Measurements from ENCODE around the gene COL11A1.
"Not testable (repeated sequence)": the region's sequence is repeated elsewhere in the genome, so short reads cannot be mapped to it uniquely, and the experiment has no call there.

COL11A1 gene

DNA sequence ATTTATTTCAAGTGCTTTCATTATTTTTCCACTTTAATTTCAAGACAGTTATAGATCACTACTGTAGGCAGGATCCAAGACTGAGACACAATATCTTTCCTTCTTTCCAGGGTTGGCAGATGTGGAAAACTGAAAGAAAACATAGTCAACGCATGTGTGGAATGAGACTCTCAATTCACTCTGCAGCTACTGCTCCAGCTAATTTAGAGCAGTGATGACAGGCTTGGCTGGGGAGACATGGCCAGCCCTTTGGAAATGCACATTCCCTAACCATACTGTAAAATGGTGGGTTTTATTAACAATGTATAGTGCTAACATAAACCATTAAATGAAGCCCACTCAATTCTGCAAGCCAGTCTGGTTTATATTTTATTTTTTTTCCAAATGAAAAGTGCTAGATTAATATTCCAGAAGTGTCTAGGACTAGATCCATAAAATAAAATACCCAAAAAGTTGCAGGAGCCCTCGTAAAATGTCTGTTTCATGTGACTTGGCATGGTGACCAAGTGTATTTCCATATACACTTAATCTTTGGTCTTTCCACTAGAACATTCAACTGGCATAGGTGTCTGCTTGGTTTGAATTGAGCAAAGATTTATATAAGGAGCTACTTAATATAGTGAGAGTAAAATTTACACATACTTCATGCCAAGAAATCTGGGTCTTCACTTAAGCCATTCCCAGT lies 32.9 kb downstream of the COL11A1 start:
- no peak for DNase-seq

DNA sequence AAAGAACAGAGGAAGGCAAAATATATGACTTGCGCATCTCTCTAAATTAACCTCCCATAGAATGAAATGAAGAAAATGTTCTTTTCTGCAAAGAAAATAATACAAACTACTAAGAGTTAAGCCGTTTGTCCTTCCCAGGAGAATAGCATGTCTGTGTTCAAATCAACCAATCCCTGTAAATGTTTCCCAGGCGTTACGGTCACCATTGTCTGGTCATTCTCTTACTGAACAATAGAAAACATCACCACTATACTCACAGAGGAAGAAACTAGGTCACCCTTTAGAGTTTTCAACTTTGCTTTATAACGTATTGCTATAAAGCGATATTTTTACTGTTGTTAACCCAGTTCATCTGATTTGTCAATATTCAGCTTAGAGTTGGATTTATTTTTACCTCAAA lies 34.1 kb downstream of the COL11A1 start:
- DNase-seq = no peak

DNA sequence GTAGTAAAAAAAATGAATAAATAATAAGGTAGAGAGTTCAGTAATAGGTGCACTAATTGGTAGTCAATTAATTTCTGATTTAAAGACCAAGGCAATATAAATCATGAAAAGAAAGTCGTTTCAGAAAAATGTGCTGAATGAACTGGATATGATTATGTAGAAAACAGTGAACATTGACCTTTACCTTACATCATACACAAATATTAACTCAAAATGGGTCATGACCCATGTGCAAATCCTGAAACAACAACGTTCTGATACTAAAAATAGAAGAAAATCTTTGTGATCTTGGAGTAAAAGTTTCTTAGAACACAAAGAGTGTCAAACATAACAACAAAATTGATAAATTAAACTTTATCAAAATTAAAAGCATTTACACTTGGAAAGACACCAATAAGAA lies 39.1 kb downstream of the COL11A1 start:
- no peak for DNase-seq

DNA sequence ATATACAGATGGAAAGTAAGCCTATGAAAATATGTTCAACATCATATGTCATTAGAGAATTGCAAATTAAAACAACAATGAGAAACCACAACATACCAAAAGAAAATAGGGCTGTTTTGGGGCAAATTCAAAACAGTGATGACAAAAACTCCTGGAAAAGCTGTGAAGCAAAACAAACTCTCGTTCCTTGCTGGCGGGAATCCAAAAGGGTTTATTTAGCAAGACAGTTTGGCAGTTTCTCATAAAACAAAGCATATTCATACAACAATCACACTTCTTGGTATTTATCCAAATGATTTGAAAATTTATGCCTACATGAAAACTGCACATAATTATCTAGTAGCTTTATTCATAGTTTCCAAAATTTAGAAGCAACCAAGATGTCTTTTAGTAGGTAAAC lies 44.4 kb downstream of the COL11A1 start:
- no peak for DNase-seq

DNA sequence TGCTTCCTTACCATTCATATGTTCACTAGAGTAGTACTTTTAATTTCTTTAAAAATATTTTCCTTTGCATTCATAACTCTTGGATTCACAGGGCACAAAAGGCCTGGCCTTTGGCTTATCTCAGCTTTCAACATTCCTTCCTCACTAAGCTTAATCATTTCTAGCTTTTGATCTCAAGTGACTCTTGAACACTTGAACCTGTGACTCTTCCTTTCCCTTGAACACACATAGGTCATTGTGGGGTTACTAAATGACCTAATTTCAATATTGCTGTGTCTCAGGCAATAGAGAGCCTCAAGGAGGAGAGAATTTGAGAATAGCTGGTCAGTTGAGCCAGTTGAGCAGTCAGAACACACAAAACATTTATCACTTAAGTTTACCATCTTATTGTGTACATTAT lies 49.9 kb downstream of the COL11A1 start:
- no peak for DNase-seq

DNA sequence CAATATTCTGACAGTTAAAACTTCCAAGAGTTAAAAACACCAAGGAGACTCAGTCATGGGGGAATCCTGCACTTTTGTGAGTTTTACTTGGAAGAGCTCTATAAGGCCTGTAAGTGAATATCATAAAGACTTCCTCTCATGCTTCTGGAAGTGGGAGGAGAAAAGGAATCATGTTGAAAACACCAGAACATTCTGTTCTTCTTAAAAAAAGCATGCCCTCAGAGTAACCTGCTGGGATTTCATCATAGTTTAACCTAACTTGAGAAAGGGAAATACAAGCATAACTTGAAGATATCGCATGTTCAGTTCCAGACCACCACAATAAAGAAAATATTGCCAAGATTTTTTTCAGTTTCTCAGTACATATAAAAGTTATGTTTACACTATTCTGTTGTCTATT lies 51.9 kb downstream of the COL11A1 start:
- DNase-seq = no peak

DNA sequence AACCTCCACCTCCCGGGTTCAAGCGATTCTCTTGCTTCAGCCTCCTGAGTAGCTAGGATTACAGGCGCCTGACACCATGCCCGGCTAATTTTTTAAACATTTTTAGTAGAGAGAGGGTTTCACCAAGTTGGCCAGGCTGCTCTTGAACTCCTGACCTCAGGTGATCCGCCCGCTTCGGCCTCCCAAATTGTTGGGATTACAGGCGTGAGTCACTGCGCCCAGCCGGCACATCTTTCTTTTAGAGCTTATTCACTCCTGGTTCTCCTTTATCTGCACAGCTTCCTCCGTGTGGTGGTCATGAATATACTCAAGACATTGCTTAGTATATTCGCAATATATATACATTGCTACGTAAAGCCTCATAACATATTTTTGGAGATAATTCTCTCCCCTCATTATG lies 80.2 kb downstream of the COL11A1 start:
- DNase-seq = not testable (repeated sequence)

DNA sequence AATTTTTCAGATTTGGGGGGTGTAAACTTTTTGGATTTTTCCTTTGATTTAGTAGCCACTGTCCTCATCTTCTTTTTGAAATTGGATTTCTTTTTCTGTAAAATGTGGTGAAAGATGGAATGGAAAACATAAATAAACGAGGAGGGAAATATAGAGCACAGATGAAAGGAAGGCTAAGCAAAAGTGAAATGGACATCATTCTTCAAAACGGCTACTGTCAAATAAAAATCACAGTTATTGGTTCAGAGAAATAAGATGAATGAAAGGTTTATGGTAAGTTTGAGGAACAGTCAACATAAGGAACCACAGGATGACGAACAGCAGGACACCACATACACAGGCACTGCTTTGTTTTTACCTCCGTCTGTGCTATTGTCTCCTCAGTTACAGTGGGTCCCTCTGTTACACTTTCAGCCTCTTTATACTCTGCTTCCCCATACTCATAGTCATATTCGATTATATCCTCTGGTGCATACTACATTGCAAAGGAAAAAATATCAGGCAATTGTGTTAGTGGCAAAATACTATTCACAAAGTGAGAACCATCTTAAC lies 82.4 kb downstream of the COL11A1 start:
- no peak for DNase-seq

DNA sequence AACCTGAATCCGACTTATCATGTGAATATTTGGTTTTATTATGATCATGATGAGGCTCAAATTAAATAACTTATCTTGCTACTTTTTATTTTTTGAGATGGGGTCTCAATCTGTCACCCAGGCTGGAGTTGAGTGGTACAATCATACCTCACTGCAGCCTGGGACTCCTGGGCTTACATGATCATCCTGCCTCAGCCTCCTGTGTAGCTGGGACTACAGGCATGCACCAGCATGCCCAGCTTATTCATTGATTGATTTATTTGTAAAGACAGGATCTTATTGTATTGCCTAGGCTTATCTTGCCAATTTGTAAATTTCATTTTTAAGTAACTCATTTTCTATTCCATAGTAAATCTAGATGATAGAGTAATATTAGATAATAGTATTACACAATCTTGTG lies 84.3 kb downstream of the COL11A1 start:
- no peak for DNase-seq

DNA sequence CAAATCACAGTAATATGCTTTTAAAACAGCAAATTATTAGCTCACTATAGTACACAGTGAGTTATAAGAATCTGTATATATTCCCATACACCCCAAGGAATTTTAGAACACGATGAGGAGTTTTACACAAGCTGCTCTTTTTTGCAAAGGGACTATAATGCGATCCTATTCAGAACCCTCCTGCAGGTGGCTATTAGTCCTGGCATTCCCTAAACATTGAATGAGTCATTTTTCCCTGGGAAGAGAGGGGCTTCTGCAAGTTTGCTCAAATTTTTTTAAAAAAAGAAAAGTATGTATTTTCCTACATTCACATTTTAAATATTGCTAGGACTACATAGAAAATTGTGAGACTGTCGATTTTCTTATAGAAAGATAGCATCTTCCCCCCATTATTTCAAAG lies 106.3 kb downstream of the COL11A1 start:
- DNase-seq = no peak

DNA sequence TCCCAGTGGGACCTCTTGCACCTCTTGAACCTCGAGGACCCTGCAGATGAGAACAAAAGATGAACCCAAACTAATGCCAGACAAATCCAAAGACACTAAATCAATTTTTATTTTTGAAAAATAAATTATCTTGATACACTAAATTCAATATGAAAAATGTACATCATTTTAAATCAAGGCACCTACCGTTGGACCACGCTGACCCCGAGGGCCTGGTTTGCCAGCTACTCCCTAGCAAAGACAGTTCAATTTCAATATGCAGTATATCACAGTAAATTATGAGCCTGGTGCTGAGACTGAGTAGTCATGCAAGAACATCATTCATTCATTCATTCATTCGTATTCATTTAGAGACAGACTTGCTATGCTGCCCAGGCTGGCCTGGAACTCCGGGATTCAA lies 129.4 kb downstream of the COL11A1 start:
- DNase-seq = no peak

DNA sequence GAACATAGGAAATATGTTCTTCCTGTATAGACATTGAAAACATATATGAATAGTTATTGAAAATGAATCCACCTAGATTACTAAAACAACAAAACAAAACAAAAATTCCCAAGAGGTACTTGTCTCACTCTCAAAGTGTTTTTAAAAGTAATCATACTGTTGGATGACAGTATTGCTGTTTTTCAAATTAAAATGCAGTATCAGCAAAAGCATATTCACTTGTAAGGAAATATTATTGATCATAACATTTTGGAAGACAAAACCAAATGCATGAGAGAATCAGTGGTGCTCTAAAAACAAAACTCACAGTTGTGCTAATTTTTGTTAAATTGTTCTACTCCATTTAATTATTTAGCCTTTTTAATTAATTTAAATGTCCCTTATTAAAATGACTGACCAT lies 131.0 kb downstream of the COL11A1 start:
- DNase-seq = no peak

DNA sequence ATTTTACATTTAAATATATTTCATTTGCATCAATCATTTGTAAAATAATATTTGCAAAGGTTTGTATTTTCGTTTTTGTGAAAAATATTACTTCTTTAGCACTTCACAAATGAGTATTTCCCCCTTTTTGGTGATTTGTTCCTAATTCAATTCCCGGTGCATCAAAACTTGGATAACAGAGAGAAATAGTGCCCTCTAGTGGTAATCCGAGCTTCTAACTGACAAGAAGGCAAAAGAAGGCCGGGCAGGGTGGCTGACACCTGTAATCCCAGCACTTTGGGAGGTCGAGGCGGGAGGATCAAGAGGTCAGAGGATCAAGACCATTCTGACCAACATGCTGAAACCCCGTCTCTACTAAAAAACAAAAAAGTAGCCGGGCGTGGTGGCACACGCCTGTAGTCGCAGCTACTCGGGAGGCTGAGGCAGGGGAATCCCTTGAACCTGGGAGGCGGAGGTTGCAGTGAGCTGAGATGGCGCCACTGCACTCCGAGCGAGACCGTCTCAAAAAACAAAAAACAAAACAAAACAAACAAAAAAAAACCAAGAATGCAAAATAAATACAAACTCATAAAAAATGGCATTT lies 137.7 kb downstream of the COL11A1 start:
- peak; percentile 54 for DNase-seq

DNA sequence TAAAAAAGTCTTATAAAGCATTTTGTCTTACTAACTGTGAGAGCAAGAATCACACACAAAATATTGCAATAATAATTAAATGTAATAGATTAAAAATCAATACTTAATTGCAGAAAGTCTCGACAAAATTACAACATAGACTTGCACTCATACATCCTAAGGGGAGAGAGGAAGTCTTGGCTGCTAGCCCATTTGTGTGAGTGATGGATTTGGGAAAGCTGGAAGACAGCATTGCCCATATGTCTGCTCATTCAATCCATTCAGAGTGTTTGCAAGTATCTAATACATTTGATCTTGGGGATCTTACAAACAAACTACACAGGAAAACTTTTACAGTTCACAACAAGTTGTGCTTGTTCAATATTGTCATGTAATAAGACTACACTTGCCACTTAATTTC lies 140.5 kb downstream of the COL11A1 start:
- DNase-seq = peak; percentile 85

DNA sequence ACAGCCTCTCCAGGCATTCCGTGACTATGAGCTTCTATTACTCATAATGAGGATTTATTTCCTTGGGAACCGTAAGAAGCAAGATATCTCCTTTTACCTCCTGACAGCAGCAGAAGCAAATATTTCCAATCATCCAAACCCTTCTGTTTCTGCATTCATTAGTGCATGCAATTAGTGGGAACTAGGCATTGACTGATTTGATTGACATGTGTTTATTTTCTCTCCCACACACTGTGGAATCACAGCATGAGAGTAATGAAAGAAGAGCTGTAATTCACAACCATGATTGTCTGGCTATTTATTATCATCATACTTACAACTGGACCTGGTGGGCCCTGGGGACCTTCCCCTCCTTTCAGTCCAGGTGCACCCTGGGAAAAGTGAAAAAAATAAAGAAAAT lies 146.8 kb downstream of the COL11A1 start:
- DNase-seq = no peak

DNA sequence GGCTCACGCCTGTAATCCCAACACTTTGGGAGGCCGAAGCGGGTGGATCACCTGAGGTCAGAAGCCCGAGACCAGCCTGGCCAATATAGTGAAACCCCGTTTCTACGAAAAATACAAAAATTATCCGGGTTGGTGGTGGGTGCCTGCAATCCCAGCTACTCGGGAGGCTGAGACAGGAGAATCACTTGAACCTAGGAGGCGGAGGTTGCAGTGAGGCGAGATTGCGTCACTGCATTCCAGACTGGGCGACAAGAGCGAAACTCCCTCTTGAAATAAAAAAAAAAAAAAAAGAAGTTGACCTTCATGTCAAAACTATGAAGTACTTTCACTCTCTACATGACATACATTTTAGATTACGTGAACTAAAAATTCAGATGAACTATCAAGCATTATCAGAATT lies 153.7 kb downstream of the COL11A1 start:
- DNase-seq = no peak

DNA sequence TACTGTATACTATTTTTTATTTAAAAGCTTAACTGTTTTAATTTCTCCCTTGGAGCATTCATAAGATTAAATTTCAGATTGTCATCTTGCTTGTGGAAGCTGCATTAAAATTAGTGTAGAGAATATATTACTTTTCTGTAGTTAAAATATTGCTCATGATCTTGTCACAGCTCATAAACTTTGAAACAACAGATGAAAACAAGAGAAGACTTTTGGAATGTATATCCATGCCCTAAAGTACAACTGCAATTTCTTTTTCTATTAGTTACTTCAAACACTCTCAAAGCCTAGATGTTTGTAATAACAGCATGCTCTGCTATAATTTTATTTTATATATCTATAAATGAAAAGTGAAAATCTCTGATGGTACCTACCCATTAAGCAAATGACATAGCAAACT lies 155.9 kb downstream of the COL11A1 start:
- DNase-seq = no peak

DNA sequence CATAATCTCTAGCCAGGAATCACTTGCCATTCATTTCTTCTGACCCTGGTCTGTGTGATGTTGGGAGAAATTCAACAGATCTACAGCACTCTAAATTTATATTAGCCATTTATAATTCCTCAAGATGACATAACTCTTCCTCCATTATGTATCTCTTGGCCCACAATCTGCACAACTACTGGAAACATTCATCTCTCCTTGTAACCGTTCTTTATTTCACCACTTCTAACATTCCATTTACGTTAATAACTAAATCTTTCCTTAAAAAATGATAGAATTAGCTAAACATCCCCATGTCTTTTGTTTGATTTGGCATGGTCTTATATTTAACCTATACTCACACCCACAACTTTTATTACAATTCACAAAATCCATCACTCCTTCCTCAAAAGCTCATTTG lies 166.0 kb downstream of the COL11A1 start:
- DNase-seq = no peak

DNA sequence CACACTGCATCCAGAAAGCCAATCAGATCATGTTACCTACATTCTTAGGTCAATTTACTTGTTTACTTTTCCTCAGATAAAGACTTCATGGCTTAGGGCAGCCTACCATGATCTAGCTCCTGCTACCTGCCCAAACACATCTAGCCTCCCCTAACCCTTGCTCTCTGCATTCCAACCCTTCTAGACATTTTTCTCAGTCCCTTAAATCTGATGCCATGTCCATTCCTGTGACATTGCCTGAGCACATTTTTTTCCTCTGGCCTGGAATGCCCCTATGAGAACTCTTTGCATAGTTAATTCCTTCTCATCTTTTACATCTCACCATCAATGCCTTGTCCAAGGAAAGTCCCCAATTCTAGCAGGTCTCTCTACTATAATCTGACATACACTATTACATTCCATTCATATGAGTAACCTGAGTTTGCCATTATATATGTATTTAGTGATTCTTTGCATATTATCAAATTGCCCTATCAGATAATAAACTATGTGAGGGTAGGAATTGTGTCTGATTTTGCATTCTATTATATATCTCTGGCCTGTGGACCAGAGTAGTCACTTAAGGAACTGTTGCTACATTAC lies 166.9 kb downstream of the COL11A1 start:
- DNase-seq = no peak

DNA sequence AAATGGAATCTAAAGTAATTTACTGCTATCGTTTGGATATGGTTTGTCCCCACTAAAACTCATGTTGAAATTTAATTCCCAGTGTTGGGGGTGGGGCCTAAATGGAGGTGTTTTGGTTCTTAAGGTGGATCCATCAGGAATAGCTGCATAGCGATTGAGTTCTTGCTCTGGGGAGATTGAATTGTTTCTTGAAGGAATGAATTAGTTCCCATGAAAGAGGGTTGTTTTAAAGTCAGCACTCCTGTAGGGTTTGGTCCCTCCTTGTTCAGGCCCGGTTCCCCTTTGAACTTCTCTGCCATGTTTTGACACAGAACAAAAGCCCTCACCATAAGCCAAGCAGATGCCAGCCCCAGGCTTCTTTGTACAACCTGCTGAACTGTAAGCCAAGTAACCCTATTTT lies 170.9 kb downstream of the COL11A1 start:
- no peak for DNase-seq

DNA sequence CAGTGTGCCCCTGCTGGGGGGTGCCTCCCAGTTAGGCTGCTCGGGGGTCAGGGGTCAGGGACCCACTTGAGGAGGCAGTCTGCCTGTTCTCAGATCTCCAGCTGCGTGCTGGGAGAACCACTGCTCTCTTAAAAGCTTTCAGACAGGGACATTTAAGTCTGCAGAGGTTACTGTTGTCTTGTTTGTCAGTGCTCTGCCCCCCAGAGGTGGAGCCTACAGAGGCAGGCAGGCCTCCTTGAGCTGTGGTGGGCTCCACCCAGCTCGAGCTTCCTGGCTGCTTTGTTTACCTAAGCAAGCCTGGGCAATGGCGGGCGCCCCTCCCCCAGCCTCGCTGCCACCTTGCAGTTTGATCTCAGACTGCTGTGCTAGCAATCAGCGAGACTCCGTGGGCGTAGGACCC lies 175.0 kb downstream of the COL11A1 start:
- DNase-seq = not testable (repeated sequence)

DNA sequence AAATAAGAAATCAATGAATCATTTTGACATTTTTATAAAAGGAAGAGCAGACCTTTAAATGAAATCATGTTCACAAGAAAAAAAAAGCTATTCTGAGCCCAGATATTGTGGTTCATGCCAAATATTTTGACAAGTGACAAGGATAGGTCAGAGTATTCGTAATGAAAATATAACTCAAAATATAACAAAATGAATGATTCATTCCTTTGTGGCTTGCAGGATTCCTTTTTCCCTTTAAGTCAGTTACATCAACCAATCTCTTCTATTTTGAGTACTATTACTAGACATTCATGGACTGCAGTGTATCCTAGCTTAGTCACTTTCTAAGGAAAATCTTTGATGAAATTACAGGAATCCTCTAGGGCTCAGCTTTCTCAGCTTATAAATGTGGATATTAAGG lies 188.7 kb downstream of the COL11A1 start:
- DNase-seq = peak; percentile 23

DNA sequence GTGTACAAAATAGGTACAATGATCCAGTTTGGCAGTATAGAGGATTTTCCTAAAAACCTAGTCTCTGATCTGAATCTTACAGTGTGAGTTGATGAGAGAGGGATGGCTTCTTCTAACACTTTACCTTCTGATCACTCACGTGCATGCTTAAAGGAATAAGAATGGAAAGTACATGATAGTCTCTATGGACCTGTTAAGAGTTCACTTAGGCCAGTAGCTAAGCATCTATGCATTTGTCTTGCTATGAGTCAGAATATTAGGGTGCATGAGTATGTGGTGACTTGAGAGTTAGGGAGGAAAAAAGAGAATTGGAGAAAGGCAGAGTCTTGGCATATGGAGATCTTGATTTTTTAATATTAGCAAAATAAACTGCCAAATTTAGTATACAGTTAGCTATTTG lies 206.3 kb downstream of the COL11A1 start:
- DNase-seq = no peak

DNA sequence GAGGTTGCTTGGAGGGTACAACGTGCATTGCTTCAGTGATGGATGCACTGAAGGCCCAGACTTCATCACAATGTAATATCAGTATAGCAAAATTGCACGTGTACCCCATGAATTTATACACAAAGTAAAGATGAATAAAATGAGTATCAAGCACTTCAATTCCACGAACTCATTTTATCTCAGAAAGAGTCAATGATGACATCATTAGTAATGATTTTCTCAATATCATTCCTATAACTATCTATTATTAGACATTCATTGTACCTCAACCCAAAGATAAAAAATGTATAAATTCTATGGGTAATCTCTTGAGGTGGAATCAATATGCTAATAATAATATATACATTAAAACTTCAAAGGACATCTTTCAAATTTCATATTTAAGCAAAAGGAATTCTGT lies 208.4 kb downstream of the COL11A1 start:
- DNase-seq = no peak

DNA sequence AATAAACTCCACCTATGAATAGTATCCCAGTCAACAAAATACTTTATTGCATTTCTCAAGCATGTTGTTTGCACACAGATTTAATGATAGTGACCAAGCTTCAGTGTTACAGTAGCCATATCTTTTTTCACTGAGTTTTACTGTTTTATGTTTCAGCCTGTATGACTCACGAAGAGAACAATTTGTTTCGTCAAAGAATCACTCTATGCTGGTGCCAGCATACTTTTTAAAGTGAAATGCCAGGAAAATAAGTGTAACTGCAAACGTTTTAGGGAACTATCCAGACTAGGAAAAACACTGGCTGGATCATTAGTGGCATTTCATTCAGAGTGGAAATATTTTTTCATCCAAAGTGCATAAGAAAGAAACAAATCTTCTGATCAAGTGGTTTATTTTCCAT lies 210.8 kb downstream of the COL11A1 start:
- no peak for DNase-seq

Measured in NCI-H446 treated with DMSO at 0.1 percent for 48 hours (cell line).